Measurements from ENCODE around the gene SCUBE1. TPM values are rescaled to one million over a fixed set of nuclear protein-coding genes. Genes with fewer than 3 reads are reported as not detected.
"Not testable (repeated sequence)": the region's sequence is repeated elsewhere in the genome, so short reads cannot be mapped to it uniquely, and the experiment has no call there.

The SCUBE1 gene
- total RNA-seq, 2 donors from 2014 or later, result 0.14 TPM; not detected in 1

- no peak overlapping the region for H3K27ac Mint-ChIP-seq
- H3K4me3 Mint-ChIP-seq, result peak overlapping the region in 1 of 2 donors; percentile 53
- peaks cover 0 to 2% of the 10 kb centered on the region in 2 donors for H3K36me3 Mint-ChIP-seq (ENCODE audit: insufficient read depth in 2 of 2)
- peaks cover 21% of the 10 kb centered on the region for H3K4me1 Mint-ChIP-seq (ENCODE audit: low read depth)
- peaks cover 57% of the 10 kb centered on the region for H3K27me3 Mint-ChIP-seq (ENCODE audit: low read depth)
- peaks cover 1 to 2% of the 10 kb centered on the region in 2 donors for H3K9me3 Mint-ChIP-seq
- peak; percentile 91 to 93 for ATAC-seq (replicated peaks in 1 of 2)
- DNase-seq, result peak; percentile 53 to 56
Measured at GRCh38 chr22:43376765-43377547, 33.8 kb upstream of the SCUBE1 start.

- peaks cover 21% of the 10 kb centered on the region for H3K4me1 Mint-ChIP-seq (ENCODE audit: low read depth)
- H3K36me3 Mint-ChIP-seq (ENCODE audit: insufficient read depth in 2 of 2), result peaks cover 0 to 2% of the 10 kb centered on the region in 2 donors
- H3K9me3 Mint-ChIP-seq, result peaks cover 1 to 2% of the 10 kb centered on the region in 2 donors
Measured at GRCh38 chr22:43375951-43376455, 32.8 kb upstream of the SCUBE1 start.

GRCh38 chr22:43370036-43370435, 26.9 kb upstream of the SCUBE1 start:
- ATAC-seq (replicated peaks in 1 of 2), result no peak
- Mint-ChIP-seq H3K4me1 (ENCODE audit: low read depth) (no peaks in the 10 kb centered on the region), H3K4me3 (no peak overlapping the region), H3K27ac (no peak overlapping the region), H3K27me3 (ENCODE audit: low read depth) (peaks cover 51% of the 10 kb centered on the region), H3K36me3 (ENCODE audit: insufficient read depth in 2 of 2) (peaks cover 2 to 3% of the 10 kb centered on the region in 2 donors), H3K9me3 (peaks cover 1% of the 10 kb centered on the region in 2 donors)
- no peak for DNase-seq

More at GRCh38 chr22:43375951-43376455, 32.8 kb upstream of the SCUBE1 start:
- ATAC-seq (replicated peaks in 1 of 2), result no peak
- no peak overlapping the region for H3K27ac Mint-ChIP-seq
- no peak for DNase-seq
- H3K4me3 Mint-ChIP-seq, result no peak overlapping the region
- peaks cover 67% of the 10 kb centered on the region for H3K27me3 Mint-ChIP-seq (ENCODE audit: low read depth)

- H3K4me1 Mint-ChIP-seq (ENCODE audit: low read depth), result no peaks in the 10 kb centered on the region
- H3K27me3 Mint-ChIP-seq (ENCODE audit: low read depth), result peaks cover 31% of the 10 kb centered on the region
- ATAC-seq (replicated peaks in 1 of 2) (no peak), DNase-seq (no peak)
- no peaks in the 10 kb centered on the region for H3K9me3 Mint-ChIP-seq
- no peak overlapping the region for H3K4me3 Mint-ChIP-seq
- H3K36me3 Mint-ChIP-seq (ENCODE audit: insufficient read depth in 2 of 2), result peaks cover 0 to 3% of the 10 kb centered on the region in 2 donors
- no peak overlapping the region for H3K27ac Mint-ChIP-seq
Measured at GRCh38 chr22:43365715-43366440, 22.7 kb upstream of the SCUBE1 start.

GRCh38 chr22:43364169-43364435, 20.9 kb upstream of the SCUBE1 start:
- ATAC-seq (replicated peaks in 1 of 2) (no peak), DNase-seq (no peak)
- Mint-ChIP-seq H3K4me3 (no peak overlapping the region), H3K36me3 (ENCODE audit: insufficient read depth in 2 of 2) (peaks cover 0 to 3% of the 10 kb centered on the region in 2 donors), H3K27ac (no peak overlapping the region), H3K9me3 (no peaks in the 10 kb centered on the region), H3K4me1 (ENCODE audit: low read depth) (no peaks in the 10 kb centered on the region), H3K27me3 (ENCODE audit: low read depth) (peaks cover 18% of the 10 kb centered on the region)

- DNase-seq, result no peak
- Mint-ChIP-seq H3K9me3 (no peaks in the 10 kb centered on the region), H3K27me3 (ENCODE audit: low read depth) (peaks cover 13% of the 10 kb centered on the region), H3K36me3 (ENCODE audit: insufficient read depth in 2 of 2) (peaks cover 0 to 3% of the 10 kb centered on the region in 2 donors), H3K27ac (no peak overlapping the region), H3K4me3 (no peak overlapping the region), H3K4me1 (ENCODE audit: low read depth) (no peaks in the 10 kb centered on the region)
- ATAC-seq (replicated peaks in 1 of 2), result no peak
Measured at GRCh38 chr22:43363315-43364168, 20.4 kb upstream of the SCUBE1 start.

- Mint-ChIP-seq H3K9me3 (no peaks in the 10 kb centered on the region), H3K4me1 (ENCODE audit: low read depth) (no peaks in the 10 kb centered on the region), H3K27ac (no peak overlapping the region), H3K4me3 (no peak overlapping the region), H3K27me3 (ENCODE audit: low read depth) (no peaks in the 10 kb centered on the region), H3K36me3 (ENCODE audit: insufficient read depth in 2 of 2) (no peaks in the 10 kb centered on the region)
- ATAC-seq (replicated peaks in 1 of 2) (no peak), DNase-seq (no peak)
Measured at GRCh38 chr22:43360576-43360975, 17.4 kb upstream of the SCUBE1 start.

GRCh38 chr22:43356881-43357280, 13.7 kb upstream of the SCUBE1 start:
- H3K27me3 Mint-ChIP-seq (ENCODE audit: low read depth), result no peaks in the 10 kb centered on the region
- no peaks in the 10 kb centered on the region for H3K4me1 Mint-ChIP-seq (ENCODE audit: low read depth)
- H3K27ac Mint-ChIP-seq, result no peak overlapping the region
- H3K36me3 Mint-ChIP-seq (ENCODE audit: insufficient read depth in 2 of 2), result no peaks in the 10 kb centered on the region
- DNase-seq (no peak), ATAC-seq (replicated peaks in 1 of 2) (no peak)
- no peaks in the 10 kb centered on the region for H3K9me3 Mint-ChIP-seq
- H3K4me3 Mint-ChIP-seq, result no peak overlapping the region

GRCh38 chr22:43355688-43356087, 12.5 kb upstream of the SCUBE1 start:
- not testable (repeated sequence) for ATAC-seq (replicated peaks in 1 of 2); H3K36me3 Mint-ChIP-seq (ENCODE audit: insufficient read depth in 2 of 2); H3K9me3 Mint-ChIP-seq; H3K4me1 Mint-ChIP-seq (ENCODE audit: low read depth); H3K27ac Mint-ChIP-seq; H3K27me3 Mint-ChIP-seq (ENCODE audit: low read depth); H3K4me3 Mint-ChIP-seq; DNase-seq

- no peaks in the 10 kb centered on the region for H3K9me3 Mint-ChIP-seq
- ATAC-seq (replicated peaks in 1 of 2), result no peak
- DNase-seq, result no peak
- peaks cover 26% of the 10 kb centered on the region for H3K27me3 Mint-ChIP-seq (ENCODE audit: low read depth)
- no peaks in the 10 kb centered on the region for H3K36me3 Mint-ChIP-seq (ENCODE audit: insufficient read depth in 2 of 2)
- no peaks in the 10 kb centered on the region for H3K4me1 Mint-ChIP-seq (ENCODE audit: low read depth)
- H3K4me3 Mint-ChIP-seq, result no peak overlapping the region
- H3K27ac Mint-ChIP-seq, result no peak overlapping the region
Measured at GRCh38 chr22:43351966-43352345, 8.8 kb upstream of the SCUBE1 start.

- H3K4me1 Mint-ChIP-seq (ENCODE audit: low read depth), result peaks cover 12% of the 10 kb centered on the region
- peaks cover 35% of the 10 kb centered on the region for H3K27me3 Mint-ChIP-seq (ENCODE audit: low read depth)
- DNase-seq (no peak), ATAC-seq (replicated peaks in 1 of 2) (no peak)
- no peak overlapping the region for H3K4me3 Mint-ChIP-seq
- no peak overlapping the region for H3K27ac Mint-ChIP-seq
- H3K9me3 Mint-ChIP-seq, result no peaks in the 10 kb centered on the region
- H3K36me3 Mint-ChIP-seq (ENCODE audit: insufficient read depth in 2 of 2), result no peaks in the 10 kb centered on the region
Measured at GRCh38 chr22:43349636-43350035, 6.5 kb upstream of the SCUBE1 start.

GRCh38 chr22:43346521-43346929, 3.4 kb upstream of the SCUBE1 start:
- Mint-ChIP-seq H3K9me3 (no peaks in the 10 kb centered on the region), H3K36me3 (ENCODE audit: insufficient read depth in 2 of 2) (no peaks in the 10 kb centered on the region), H3K4me1 (ENCODE audit: low read depth) (peaks cover 12% of the 10 kb centered on the region), H3K27me3 (ENCODE audit: low read depth) (peaks cover 53% of the 10 kb centered on the region), H3K27ac (no peak overlapping the region), H3K4me3 (no peak overlapping the region)
- ATAC-seq (replicated peaks in 1 of 2), result peak; percentile 63 to 73
- peak; percentile 69 to 73 for DNase-seq
